T-helper 1 cell (primary cell): ENCODE results near the gene ATP11A.

Experiments
- DNase-seq, 5 donors: peaks; one replicate each; pipeline ENCODE4 v3.0.0-alpha.2; 2012 to 2020

ATP11A gene

GRCh38 chr13:112885782-112886268, 196.0 kb downstream of the ATP11A start:
- no peak for DNase-seq

GRCh38 chr13:112887151-112887550, 197.3 kb downstream of the ATP11A start:
- DNase-seq: no peak

- no peak for DNase-seq
These were observed 197.7 kb downstream of the ATP11A start for GRCh38 chr13:112887557-112887991.

- no peak for DNase-seq
These were observed 198.6 kb downstream of the ATP11A start for GRCh38 chr13:112888238-112889111.

- no peak for DNase-seq
These were observed 199.8 kb downstream of the ATP11A start for GRCh38 chr13:112889351-112890290.

- DNase-seq: no peak
These were observed 200.7 kb downstream of the ATP11A start for GRCh38 chr13:112890316-112891145.

GRCh38 chr13:112891477-112892401, 201.9 kb downstream of the ATP11A start:
- DNase-seq: no peak

- DNase-seq: no peak
These were observed 202.8 kb downstream of the ATP11A start for GRCh38 chr13:112892426-112893206.

GRCh38 chr13:112893207-112893569, 203.3 kb downstream of the ATP11A start:
- DNase-seq: no peak

- peak in 1 of 5 donors; percentile 27 for DNase-seq
These were observed 204.0 kb downstream of the ATP11A start for GRCh38 chr13:112893570-112894422.

GRCh38 chr13:112894423-112894672, 204.5 kb downstream of the ATP11A start:
- DNase-seq: no peak

GRCh38 chr13:112894673-112895481, 205.0 kb downstream of the ATP11A start:
- no peak for DNase-seq

DNA sequence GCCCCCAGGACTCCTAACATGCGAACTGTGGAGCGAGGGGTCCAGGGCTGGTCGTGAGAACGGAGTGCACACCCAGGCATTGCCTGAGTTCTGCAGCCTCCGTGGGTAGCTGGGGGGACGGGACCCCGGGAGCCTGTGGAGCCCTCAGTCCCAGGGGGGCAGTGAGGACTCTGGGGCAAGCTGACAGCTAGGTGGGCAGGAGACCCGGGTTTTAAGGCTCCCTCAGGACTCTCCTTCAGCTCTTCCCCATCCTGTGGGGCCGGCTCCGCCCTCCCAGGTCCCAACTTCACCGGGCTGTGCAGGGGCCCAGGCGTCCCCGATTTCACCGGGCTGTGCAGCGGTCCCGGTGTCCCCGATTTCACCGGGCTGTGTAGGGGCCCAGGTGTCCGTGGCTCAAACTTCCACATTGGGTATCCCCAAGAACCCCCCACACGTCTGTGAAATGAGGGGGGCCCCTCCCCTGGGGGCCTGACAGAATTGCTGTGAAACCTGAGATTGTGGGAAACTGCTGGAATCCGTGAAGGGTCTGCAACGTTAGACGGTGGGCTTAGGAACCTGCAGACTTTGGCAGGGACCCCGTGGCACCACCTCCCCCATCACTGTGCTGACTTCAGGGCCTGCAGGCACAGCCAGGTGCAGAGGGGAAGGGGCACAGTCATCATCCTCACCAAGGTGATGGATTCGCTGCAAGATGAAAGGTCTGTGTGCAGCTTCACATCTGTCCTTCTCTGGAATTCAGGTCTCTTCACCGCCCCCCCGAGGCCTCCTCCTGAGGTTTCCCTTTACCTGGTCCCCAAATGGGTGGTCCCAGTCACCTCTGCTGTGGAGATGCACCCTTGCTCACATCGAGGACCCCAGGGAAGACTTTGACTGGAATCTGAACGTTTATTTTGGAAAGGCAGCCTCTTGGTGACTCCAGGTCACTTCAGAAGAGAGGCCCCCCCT, 206.0 kb downstream of the ATP11A start:
- no peak for DNase-seq

DNA sequence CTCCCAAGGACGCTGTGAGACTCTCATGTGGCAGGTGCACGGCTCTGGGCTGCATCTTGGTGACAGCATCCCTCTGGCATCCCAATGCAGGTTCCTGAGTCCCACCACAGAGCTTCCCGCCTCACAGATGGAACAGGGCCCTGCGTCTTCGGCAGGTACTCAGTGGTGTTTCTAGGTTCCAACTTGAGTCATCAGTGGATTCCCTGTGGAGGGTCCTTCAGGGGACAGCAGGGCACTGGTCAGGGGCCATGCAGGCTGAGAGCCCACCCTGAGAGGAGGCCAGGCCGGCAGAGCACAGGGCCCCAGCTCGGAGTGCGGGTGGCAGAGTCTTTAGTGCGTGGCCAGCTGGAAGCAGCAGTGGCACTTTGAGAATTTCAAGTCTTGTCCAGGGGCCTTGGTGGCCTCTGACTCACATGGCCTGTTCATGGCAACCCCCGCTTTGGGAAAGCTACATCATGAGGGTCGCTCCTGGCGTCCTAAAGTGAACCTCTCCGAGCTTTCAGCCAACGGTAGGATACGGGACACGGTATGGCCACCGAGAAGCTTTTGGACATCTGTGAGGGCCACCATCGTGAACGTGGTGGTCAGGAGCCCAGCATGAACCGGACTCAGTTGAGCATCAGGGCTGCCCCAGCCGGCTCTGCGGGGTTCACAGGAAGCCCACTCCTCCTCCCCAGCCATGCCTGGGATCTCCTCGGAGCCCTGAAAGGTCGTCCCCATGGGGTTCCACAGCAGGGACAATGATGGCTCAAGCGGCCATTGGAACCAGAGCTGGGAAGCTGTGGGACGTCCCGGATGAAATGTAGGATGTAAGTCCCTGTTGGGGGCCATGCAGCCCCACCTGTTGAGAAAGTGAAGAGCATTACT, 207.1 kb downstream of the ATP11A start:
- DNase-seq: no peak

GRCh38 chr13:112897603-112897955, 207.7 kb downstream of the ATP11A start:
- no peak for DNase-seq

- DNase-seq: no peak
These were observed 208.2 kb downstream of the ATP11A start for GRCh38 chr13:112897956-112898620.
